K562 (cell line): ENCODE results near the gene ARSA. TPM values are rescaled to one million over a fixed set of nuclear protein-coding genes. Genes with fewer than 3 reads are reported as not detected.

Experiments used
- ATAC-seq: fragments of 200-7000 bp; cut with Tn5 transposase; 3 replicates; pipeline ENCODE4 v1.9.1; 2020; ENCODE audit warnings: moderate library complexity
- BruUV-seq: library from RNA; stranded (reverse); fragments of 400-500 nt; replicated peaks from 2 replicates; lab custom pipeline; 2021; lab: Mats Ljungman, UMichigan
- CTCF ChIA-PET: fragments of 300-600 bp; formaldehyde crosslinking; extraction: SDS; loops from one replicate; lab custom pipeline; 2021; ENCODE audit warnings: low intra/inter-chr PET ratio; lab: Yijun Ruan, JAX
- POLR2A ChIA-PET: fragments of 300-600, 350-650 bp; sonication (Branson Sonifier 250); formaldehyde crosslinking; extraction: SDS; loops from one replicate; lab custom pipeline; 2021; ENCODE audit warnings: antibody characterized with exemption, inconsistent platforms; lab: Yijun Ruan, JAX
- DNase-seq, 4 experiments: peaks; one replicate each; pipeline versions ENCODE4 v3.0.0 to v3.0.0-alpha.2; 2011 to 2018; ENCODE audit warnings: low spot score in 3 of 4, mixed read lengths in 3 of 4; ENCODE audit errors: extremely low read depth in 1 of 4
- FAIRE-seq: peaks from 2 replicates; lab custom pipeline; 2011; peaks lifted over from hg19 to GRCh38; lab: Jason Lieb, UNC
- H2AFZ ChIP-seq: 2 replicates; pipeline ENCODE4 v1.6.0; 2011; ENCODE audit warnings: low read depth, low read length, control low read depth, inconsistent platforms
- H3K27ac ChIP-seq: fragments of 200-600 bp; 3 replicates; pipeline ENCODE4 v1.8.0; 2011; ENCODE audit warnings: low read depth, mild to moderate bottlenecking, control low read depth, inconsistent platforms, low read length, moderate library complexity, mixed read lengths; ENCODE audit errors: extremely low read depth
- H3K27me3 ChIP-seq, 2 experiments: fragments of 300-600 bp in 1 of 2; 2 replicates in 1 of 2; 3 replicates in 1 of 2; pipeline versions ENCODE4 v1.6.0 to v1.8.0; 2011; ENCODE audit warnings: inconsistent platforms in 2 of 2, low read length in 2 of 2, mild to moderate bottlenecking in 1 of 2, mixed read lengths in 1 of 2, moderate library complexity in 1 of 2; ENCODE audit not compliant: control insufficient read depth in 2 of 2, insufficient read depth in 2 of 2
- H3K36me3 ChIP-seq: fragments of 300-600 bp; 3 replicates; pipeline ENCODE4 v1.8.0; 2011; ENCODE audit warnings: mild to moderate bottlenecking, low read length, inconsistent platforms; ENCODE audit not compliant: control insufficient read depth, insufficient read depth
- H3K4me1 ChIP-seq, 2 experiments: fragments of 200-600 bp in 1 of 2; replicated peaks in 1 of 2; 2 replicates in 1 of 2; 3 replicates in 1 of 2; pipeline versions ENCODE4 v1.5.1 to v1.8.0; 2011; ENCODE audit warnings: inconsistent platforms in 2 of 2, low read length in 2 of 2, mild to moderate bottlenecking in 1 of 2, mixed read lengths in 1 of 2, moderate library complexity in 1 of 2; ENCODE audit not compliant: control insufficient read depth in 2 of 2, insufficient read depth in 2 of 2
- H3K4me2 ChIP-seq: 2 replicates; pipeline ENCODE4 v1.6.1; 2011; ENCODE audit warnings: low read length, control low read depth, inconsistent platforms, mixed read lengths; ENCODE audit not compliant: insufficient read depth
- H3K4me3 ChIP-seq: fragments of 200-600 bp; sonication (generic), shearing (Covaris generic); 2 replicates; pipeline ENCODE4 v1.5.1; 2016; ENCODE audit warnings: control low read depth, inconsistent platforms
- H3K79me2 ChIP-seq: fragments of 200-600 bp; 3 replicates; pipeline ENCODE4 v1.8.0; 2011; ENCODE audit warnings: low read length, inconsistent platforms; ENCODE audit not compliant: control insufficient read depth, insufficient read depth
- H3K9ac ChIP-seq, 2 experiments: 2 replicates each; pipeline versions ENCODE4 v1.6.0 to v1.6.1; 2011; ENCODE audit warnings: low read depth in 2 of 2, low read length in 2 of 2, control low read depth in 1 of 2, inconsistent platforms in 1 of 2, mild to moderate bottlenecking in 1 of 2, mixed read lengths in 1 of 2; ENCODE audit not compliant: insufficient read depth in 1 of 2
- H3K9me1 ChIP-seq: one replicate; pipeline ENCODE4 v1.6.0; 2011; ENCODE audit warnings: inconsistent platforms, mild to moderate bottlenecking, low read length, moderate library complexity; ENCODE audit not compliant: control insufficient read depth, insufficient read depth
- H3K9me3 ChIP-seq: replicated peaks from 2 replicates; pipeline ENCODE4 v1.5.1; 2011; ENCODE audit warnings: low read depth, low read length, inconsistent platforms; ENCODE audit not compliant: control insufficient read depth, insufficient read depth
- H4K20me1 ChIP-seq: replicated peaks from 2 replicates; pipeline ENCODE4 v1.6.1; 2011; ENCODE audit warnings: low read length, inconsistent platforms, mixed read lengths; ENCODE audit not compliant: control insufficient read depth, insufficient read depth
- ATF1 ChIP-seq, 2 experiments: fragments of 450-650 bp in 1 of 2; IDR thresholded peaks; 2 replicates each; pipeline ENCODE4 v1.6.1; 2016; ENCODE audit warnings: missing compliant biosample characterization in 1 of 2, missing genetic modification characterization in 1 of 2
- ATF3 ChIP-seq, 2 experiments: fragments of 450-650 bp in 1 of 2; sonication (generic) in 1 of 2; formaldehyde crosslinking in 1 of 2; IDR thresholded peaks in 1 of 2; conservative IDR thresholded peaks in 1 of 2; 2 replicates each; pipeline versions ENCODE4 v1.6.1 to v1.8.1; 2016 to 2023; ENCODE audit warnings: mild to moderate bottlenecking in 2 of 2, moderate library complexity in 2 of 2, inconsistent platforms in 1 of 2, missing genetic modification reagents in 1 of 2
- CCNT2 ChIP-seq: IDR thresholded peaks from 2 replicates; pipeline ENCODE4 v1.6.1; 2011; ENCODE audit warnings: borderline replicate concordance, low read depth, mild to moderate bottlenecking, moderate library complexity, mixed read lengths, low read length; ENCODE audit not compliant: insufficient read length; ENCODE audit errors: extremely low read depth
- CTCF ChIP-seq, 3 experiments: IDR thresholded peaks in 2 of 3; conservative IDR thresholded peaks in 1 of 3; 2 replicates each; pipeline ENCODE4 v1.5.1; 2011 to 2012; ENCODE audit warnings: low read length in 3 of 3, mild to moderate bottlenecking in 3 of 3, control low read depth in 2 of 3, improper control_type of control experiment in 1 of 3, inconsistent platforms in 1 of 3, low read depth in 1 of 3, mixed read lengths in 1 of 3, moderate library complexity in 1 of 3; ENCODE audit not compliant: insufficient read depth in 2 of 3
- KDM1A ChIP-seq, 2 experiments: fragments of 450-650 bp; IDR thresholded peaks; 2 replicates each; pipeline ENCODE4 v1.6.1; 2016; ENCODE audit warnings: mild to moderate bottlenecking in 2 of 2
- MAZ ChIP-seq, 2 experiments: fragments of 450-650 bp in 1 of 2; sonication (generic) in 1 of 2; formaldehyde crosslinking; IDR thresholded peaks in 1 of 2; conservative IDR thresholded peaks in 1 of 2; 2 replicates each; pipeline versions ENCODE4 v1.4.0 to v1.5.0; 2020; ENCODE audit warnings: mild to moderate bottlenecking in 1 of 2, missing genetic modification reagents in 1 of 2
- VEZF1 ChIP-seq: fragments of 200-800 bp; sonication (Bioruptor generic); IDR thresholded peaks from 2 replicates; pipeline ENCODE4 v1.6.1; 2017; ENCODE audit warnings: missing genetic modification characterization, missing compliant biosample characterization
- ZBTB7A ChIP-seq: IDR thresholded peaks from 2 replicates; pipeline ENCODE4 v1.6.1; 2011; ENCODE audit warnings: low read depth, mild to moderate bottlenecking, low read length, moderate library complexity, borderline replicate concordance; ENCODE audit not compliant: control insufficient read depth
- ZNF518B ChIP-seq: fragments of 250-450 bp; sonication (Bioruptor Pico); IDR thresholded peaks from 2 replicates; pipeline ENCODE4 v1.5.0; 2021; ENCODE audit warnings: mild to moderate bottlenecking, moderate library complexity
- WGBS: fragments of 100-300 bp; shearing (Covaris generic); methylation state at CpG from one replicate; pipeline ENCODE4 v1.1.6; 2016; ENCODE audit warnings: low coverage, mixed read lengths; ENCODE audit not compliant: insufficient coverage; ENCODE audit errors: missing lambda C conversion rate; 5-methylcytosine and 5-hydroxymethylcytosine counted together
- in situ Hi-C: fragments of 300-500 bp; cut with MboI; formaldehyde crosslinking; loops from 4 replicates; pipeline ENCODE4 v1.15.0; 2018; ENCODE audit warnings: inconsistent platforms, mixed read lengths
- intact Hi-C: fragments of 100-400 bp; cut with micrococcal nuclease; formaldehyde crosslinking; loops from 2 replicates; pipeline ENCODE4 v1.14.2; 2022
- polyA plus RNA-seq, 8 experiments: library from polyadenylated mRNA; depleted of rRNA in 4 of 8; stranded (reverse) in 5 of 8; unstranded in 3 of 8; fragments of >200 nt; fragmentation: Nextera tagmentation in 2 of 8; fragmentation: Illumina TruSeq in 1 of 8; extraction: Ambion mirVana in 2 of 8; extraction: Trizol in 1 of 8; gene quantifications; 2 replicates each; pipeline versions ENCODE4 v1.2.1 to v1.2.3, GENCODE V29; 2011 to 2014; ENCODE audit warnings: inconsistent platforms in 1 of 8, missing spikeins in 1 of 8
- total RNA-seq, 7 experiments: library from RNA; depleted of rRNA in 6 of 7; stranded (reverse); fragments of >200 nt in 6 of 7; fragmentation: Illumina TruSeq in 2 of 7; extraction: Trizol in 2 of 7; gene quantifications; 2 replicates each; pipeline versions ENCODE4 v1.2.1 to v1.2.3, GENCODE V29; 2011 to 2021; ENCODE audit warnings: low replicate concordance in 1 of 7

The ARSA gene
- total and polyA plus RNA-seq, 9 of the 15 experiments (the other 6 are each of a cell fraction or from before 2014, with no cell fraction given) = 0.32 to 10.9 (median 1.8) TPM; not detected in 1

- H4K20me1 ChIP-seq = no peaks in the 10 kb centered on the region
- 27% methylated on average over 19 of the region's 25 CpGs for WGBS
- peak; percentile 97 for ATAC-seq
- peak in 3 of 4 experiments; percentile 62 to 67 (median 62) for DNase-seq
- peaks cover 12% of the 10 kb centered on the region in 2 experiments; a peak in 3 of 5 replicates for H3K4me1 ChIP-seq
- no peaks in the 10 kb centered on the region for H3K27me3 ChIP-seq
- POLR2A ChIA-PET = interaction anchor here (0.7 kb wide), 1 partner anchor 44 kb away, joined by 4 read pairs; no protein-coding TSS in a partner anchor
- CTCF ChIA-PET = interaction anchor here (0.7 to 4.9 kb wide), 3 partner anchors 44 to 71 kb away, joined by 3 to 51 read pairs (median 5); no protein-coding TSS in a partner anchor
- H3K4me3 ChIP-seq = no peak overlapping the region
- no peak overlapping the region for H2AFZ ChIP-seq
- in situ Hi-C loops = no loop called here
- no peaks in the 10 kb centered on the region for H3K9me3 ChIP-seq
- H3K36me3 ChIP-seq = no peaks in the 10 kb centered on the region
- no peaks in the 10 kb centered on the region for H3K9me1 ChIP-seq
- peak overlapping the region; percentile 49 for H3K4me2 ChIP-seq
- FAIRE-seq = no peak
- H3K79me2 ChIP-seq = no peaks in the 10 kb centered on the region
- no peak overlapping the region; a peak in 1 of 4 replicates for H3K9ac ChIP-seq
- BruUV-seq = no TSS peak
- H3K27ac ChIP-seq = no peak overlapping the region
- intact Hi-C loops = loop anchor here (1.0 to 5.0 kb wide), 2 partner anchors 44 to 72 kb away; no protein-coding TSS in a partner anchor
- no peak for TF ChIP-seq CCNT2
- 0 out of 4 replicates have a peak, but pooled peaks of 1 of the 2 experiments have one; percentile 58 for TF ChIP-seq MAZ (CRISPR knock-in tag; conservative IDR thresholded peaks at IDR 0.05 in 1 of 2, IDR thresholded peaks at IDR 0.05 in 1 of 2)
- 0 out of 4 replicates have a peak, but pooled peaks of 1 of the 2 experiments have one; percentile 27 for TF ChIP-seq KDM1A (IDR thresholded peaks at IDR 0.05)
- no peak for TF ChIP-seq ZNF518B (CRISPR knock-in tag)
- no peak for TF ChIP-seq ATF1 (CRISPR knock-in tag; IDR thresholded peaks at IDR 0.05)
- peak; percentile 56 for TF ChIP-seq ATF1 (tag; IDR thresholded peaks at IDR 0.05)
- TF ChIP-seq ATF3 (IDR thresholded peaks at IDR 0.05) = peak; percentile 72; the same call in 1 of the 2 replicates
- TF ChIP-seq ATF3 (CRISPR knock-in tag; conservative IDR thresholded peaks at IDR 0.05) = no peak
- TF ChIP-seq VEZF1 (CRISPR knock-in tag) = peak; percentile 58; the same call in 1 of the 2 replicates
- TF ChIP-seq CTCF (IDR thresholded peaks at IDR 0.05 in 2 of 3, conservative IDR thresholded peaks at IDR 0.05 in 1 of 3; ENCODE audit: insufficient read depth in 2 of 3, low read depth in 1 of 3, low read length in 3 of 3) = peak in 1 of 3 experiments; percentile 68; a peak in 2 of 6 replicates
- peak; percentile 79 for TF ChIP-seq ZBTB7A
Measured at GRCh38 chr22:50620593-50621355, 7.2 kb downstream of the ARSA start.
